ENCODE data around the gene CORO2A. TPM values are rescaled to one million over a fixed set of nuclear protein-coding genes. Genes with fewer than 3 reads are reported as not detected.

Gene CORO2A
- total and polyA plus RNA-seq, 2 of the 13 experiments (the other 11 are each of a cell fraction or from before 2014, with no cell fraction given) = 14.4 to 15.3 TPM

- TF ChIP-seq ZNF318 (CRISPR knock-in tag; IDR thresholded peaks at IDR 0.05) = no peak
- no peak for TF ChIP-seq SP1 (IDR thresholded peaks at IDR 0.05)
- TF ChIP-seq SP1 (CRISPR knock-in tag; IDR thresholded peaks at IDR 0.05) = no peak
- TF ChIP-seq POGK (CRISPR knock-in tag; conservative IDR thresholded peaks at IDR 0.05) = no peak
- no peak for TF ChIP-seq ZNF33B (CRISPR knock-in tag; IDR thresholded peaks at IDR 0.05)
- no peak for TF ChIP-seq SP140L (CRISPR knock-in tag; IDR thresholded peaks at IDR 0.05; ENCODE audit: borderline replicate concordance)
- TF ChIP-seq ZMYM4 (CRISPR knock-in tag; IDR thresholded peaks at IDR 0.05) = no peak
Observed at GRCh38 chr9:98168153-98168780, 24.2 kb downstream of the CORO2A start (continued).

Measured in HepG2 (cell line).